ENCODE measurements around the gene AP5M1.
"Not testable (repeated sequence)": the region's sequence is repeated elsewhere in the genome, so short reads cannot be mapped to it uniquely, and the experiment has no call there.

The AP5M1 gene, protein sequence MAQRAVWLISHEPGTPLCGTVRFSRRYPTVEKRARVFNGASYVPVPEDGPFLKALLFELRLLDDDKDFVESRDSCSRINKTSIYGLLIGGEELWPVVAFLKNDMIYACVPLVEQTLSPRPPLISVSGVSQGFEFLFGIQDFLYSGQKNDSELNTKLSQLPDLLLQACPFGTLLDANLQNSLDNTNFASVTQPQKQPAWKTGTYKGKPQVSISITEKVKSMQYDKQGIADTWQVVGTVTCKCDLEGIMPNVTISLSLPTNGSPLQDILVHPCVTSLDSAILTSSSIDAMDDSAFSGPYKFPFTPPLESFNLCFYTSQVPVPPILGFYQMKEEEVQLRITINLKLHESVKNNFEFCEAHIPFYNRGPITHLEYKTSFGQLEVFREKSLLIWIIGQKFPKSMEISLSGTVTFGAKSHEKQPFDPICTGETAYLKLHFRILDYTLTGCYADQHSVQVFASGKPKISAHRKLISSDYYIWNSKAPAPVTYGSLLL

GRCh38 chr14:57268161-57269069, at the start of gene AP5M1, which contains the start of gene EXOC5:
TSS of gene AP5M1 (plus strand) at chr14:57268971. CDS start at chr14:57269315, 344 bp downstream.
TSS of gene EXOC5 (minus strand) at chr14:57268905. CDS start at chr14:57268648, 257 bp downstream.
- in situ Hi-C loops (cut with HindIII; ENCODE audit: low sequenced_read_pairs): no loop called here

DNA sequence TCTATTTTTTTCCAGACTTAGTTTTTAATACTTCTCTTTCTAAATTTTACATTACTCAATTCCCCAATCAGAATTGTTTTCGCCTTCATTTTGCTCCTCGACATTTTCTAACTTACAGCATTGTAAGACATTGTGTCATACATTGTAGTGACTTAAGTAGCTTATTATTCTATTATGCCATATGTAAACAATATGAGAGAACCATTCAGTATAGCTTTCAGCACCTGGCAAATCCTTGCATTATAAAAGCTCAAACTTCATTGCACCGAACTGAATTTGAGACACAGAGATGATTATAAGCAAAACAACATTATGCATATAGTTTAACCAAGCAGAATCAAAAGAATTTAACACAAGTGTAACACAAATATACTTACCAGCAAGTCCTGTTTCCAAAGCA, 46.8 kb upstream of the AP5M1 start:
- in situ Hi-C loops (cut with HindIII; ENCODE audit: low sequenced_read_pairs): no loop called here

- in situ Hi-C loops (cut with HindIII; ENCODE audit: low sequenced_read_pairs): no loop called here
Observed at GRCh38 chr14:57227083-57227482, 41.7 kb upstream of the AP5M1 start.

DNA sequence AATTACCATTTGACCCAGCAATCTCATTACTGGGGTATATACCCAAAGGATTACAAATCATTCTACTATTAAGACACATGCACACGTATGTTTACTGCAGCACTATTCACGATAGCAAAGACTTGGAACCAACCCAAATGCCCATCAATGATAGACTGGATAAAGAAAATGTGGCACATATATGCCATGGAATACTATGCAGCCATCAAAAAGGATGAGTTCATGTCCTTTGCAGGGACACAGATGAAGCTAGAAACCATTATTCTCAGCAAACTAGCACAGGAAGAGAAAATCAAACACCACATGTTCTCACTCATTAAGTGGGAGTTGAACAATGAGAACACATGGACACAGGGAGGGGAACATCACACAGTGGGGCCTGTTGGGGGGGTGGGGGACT, 40.5 kb upstream of the AP5M1 start:
- in situ Hi-C loops (cut with HindIII; ENCODE audit: low sequenced_read_pairs): not testable (repeated sequence)

GRCh38 chr14:57232006-57232405, 36.8 kb upstream of the AP5M1 start:
- in situ Hi-C loops (cut with HindIII; ENCODE audit: low sequenced_read_pairs): no loop called here

- in situ Hi-C loops (cut with HindIII; ENCODE audit: low sequenced_read_pairs): not testable (repeated sequence)
Observed at GRCh38 chr14:57240115-57240514, 28.7 kb upstream of the AP5M1 start.

- in situ Hi-C loops (cut with HindIII; ENCODE audit: low sequenced_read_pairs): no loop called here
Observed at GRCh38 chr14:57243320-57243719, 25.5 kb upstream of the AP5M1 start.

- in situ Hi-C loops (cut with HindIII; ENCODE audit: low sequenced_read_pairs): no loop called here
Observed at GRCh38 chr14:57244106-57244505, 24.7 kb upstream of the AP5M1 start.

- in situ Hi-C loops (cut with HindIII; ENCODE audit: low sequenced_read_pairs): no loop called here
Observed at GRCh38 chr14:57245941-57246340, 22.8 kb upstream of the AP5M1 start.

DNA sequence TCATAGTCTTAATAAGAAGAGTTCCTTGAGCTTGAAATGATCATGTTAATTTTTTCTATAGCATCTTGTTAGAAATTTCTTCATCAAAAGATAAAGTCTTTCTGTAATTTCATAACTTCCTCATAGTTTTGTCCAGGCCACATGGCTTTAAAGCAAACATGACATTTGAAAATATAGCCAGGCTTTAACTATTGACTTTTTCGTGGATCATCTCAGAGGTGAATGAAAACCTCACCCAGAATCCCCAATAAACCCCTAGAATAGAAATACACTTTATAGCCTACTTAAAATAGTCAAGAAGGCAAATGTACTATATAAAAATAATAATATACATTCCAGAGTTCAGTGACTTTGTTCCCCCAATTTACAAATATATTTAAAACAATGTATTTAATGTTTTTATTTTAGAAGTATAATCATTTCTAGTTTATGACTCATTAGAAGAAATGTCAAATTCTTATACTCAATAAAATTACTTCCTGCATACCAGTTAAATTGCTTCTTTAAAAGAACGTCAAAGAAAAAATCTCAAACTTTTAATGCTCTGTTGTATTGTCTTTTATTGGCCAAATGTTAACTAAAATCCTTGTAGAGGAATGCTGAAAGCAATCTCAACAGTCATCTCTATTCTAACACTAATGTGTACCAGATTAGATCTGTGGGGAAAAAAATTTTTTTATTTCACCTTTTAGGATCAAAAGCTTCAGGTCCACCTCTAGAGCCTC, 21.7 kb upstream of the AP5M1 start:
- in situ Hi-C loops (cut with HindIII; ENCODE audit: low sequenced_read_pairs): no loop called here

GRCh38 chr14:57254884-57255283, 13.9 kb upstream of the AP5M1 start:
- in situ Hi-C loops (cut with HindIII; ENCODE audit: low sequenced_read_pairs): no loop called here

DNA sequence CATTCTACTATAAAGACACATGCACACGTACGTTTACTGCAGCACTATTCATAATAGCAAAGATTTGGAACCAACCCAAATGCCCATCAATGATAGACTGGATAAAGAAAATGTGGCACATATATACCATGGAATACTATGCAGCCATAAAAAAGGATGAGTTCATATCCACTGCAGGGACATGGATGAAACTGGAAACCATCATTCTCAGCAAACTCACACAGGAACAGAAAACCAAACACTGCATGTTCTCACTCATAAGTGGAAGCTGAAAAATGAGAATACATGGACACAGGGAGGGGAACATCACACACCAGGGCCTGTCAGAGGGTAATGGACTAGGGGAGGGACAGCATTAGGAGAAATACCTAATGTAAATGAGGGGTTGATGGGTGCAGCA, 10.6 kb upstream of the AP5M1 start:
- in situ Hi-C loops (cut with HindIII; ENCODE audit: low sequenced_read_pairs): not testable (repeated sequence)

DNA sequence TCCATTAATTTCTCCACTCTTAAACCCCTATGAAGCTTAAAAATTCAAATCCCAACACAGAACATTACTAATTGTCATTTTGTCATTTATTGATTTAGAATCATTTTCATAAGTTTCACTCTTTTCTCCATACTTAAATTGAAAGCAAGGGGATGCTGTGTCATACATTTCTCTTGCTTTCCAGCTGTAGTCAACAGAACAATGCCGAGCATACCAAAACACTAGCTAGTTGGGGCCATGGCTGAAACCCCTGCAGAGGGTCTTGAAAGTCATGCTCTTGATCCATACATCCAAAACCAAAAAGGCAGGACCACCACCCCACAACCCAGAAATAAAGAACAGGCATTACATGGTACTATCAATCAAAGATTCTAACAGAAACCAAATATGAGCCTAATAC, 9.1 kb upstream of the AP5M1 start:
- in situ Hi-C loops (cut with HindIII; ENCODE audit: low sequenced_read_pairs): no loop called here

DNA sequence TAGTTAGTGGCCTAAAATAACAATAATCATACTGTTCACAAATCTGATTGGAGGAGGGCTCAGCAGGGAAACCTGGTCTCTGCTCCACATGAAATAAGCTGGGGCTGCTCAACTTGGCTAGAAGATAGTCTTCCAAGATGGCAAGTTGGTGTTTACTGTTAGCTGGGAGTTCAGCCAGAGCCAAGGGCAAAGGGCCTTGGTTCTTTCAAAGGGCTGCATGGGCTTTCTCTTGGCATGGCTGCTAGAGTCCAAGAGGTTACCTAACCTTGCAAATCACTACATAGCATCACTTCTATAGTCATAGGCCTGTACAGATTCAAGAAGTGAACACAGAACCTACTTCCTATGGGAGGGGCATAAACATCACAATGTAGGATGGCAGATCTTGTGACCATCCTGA, 7.2 kb upstream of the AP5M1 start:
- in situ Hi-C loops (cut with HindIII; ENCODE audit: low sequenced_read_pairs): no loop called here

DNA sequence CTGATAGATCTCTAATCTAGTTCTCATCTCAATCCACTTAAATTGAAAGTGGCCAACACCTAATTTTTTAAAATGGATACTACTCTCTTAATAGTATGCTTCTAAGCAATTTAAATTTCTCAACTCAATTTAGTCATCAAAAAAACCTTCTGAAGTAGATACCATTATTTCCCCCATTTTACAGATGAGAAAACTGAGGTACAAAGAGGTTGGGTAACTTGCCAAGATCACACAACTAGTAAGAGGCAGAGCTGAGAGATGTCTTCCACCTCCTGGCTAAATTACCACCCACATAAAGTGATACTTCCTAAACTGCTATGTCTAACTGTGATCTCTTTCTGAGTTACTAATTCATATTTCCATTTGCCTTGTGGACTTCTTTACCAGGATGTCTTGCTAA, 6.7 kb upstream of the AP5M1 start:
- in situ Hi-C loops (cut with HindIII; ENCODE audit: low sequenced_read_pairs): no loop called here

DNA sequence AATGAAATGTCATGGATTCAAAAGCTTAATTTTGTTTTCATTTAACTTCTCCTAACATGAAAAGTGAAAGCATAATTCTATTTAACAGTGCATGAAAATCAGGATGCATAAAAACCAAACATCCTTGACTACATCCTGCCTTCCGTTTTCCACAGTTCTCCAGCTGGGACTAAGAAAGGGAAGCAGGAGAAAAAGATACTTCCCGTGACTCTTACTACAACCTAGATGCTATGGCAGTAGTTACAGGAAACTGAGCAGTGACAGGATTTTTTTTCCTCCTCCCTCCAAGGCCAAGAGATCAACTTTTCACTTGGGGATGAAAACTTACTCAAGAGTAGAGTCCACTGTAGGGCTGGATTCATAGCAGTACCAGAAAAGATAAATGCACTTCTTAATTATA, 2.7 kb upstream of the AP5M1 start:
- in situ Hi-C loops (cut with HindIII; ENCODE audit: low sequenced_read_pairs): no loop called here

DNA sequence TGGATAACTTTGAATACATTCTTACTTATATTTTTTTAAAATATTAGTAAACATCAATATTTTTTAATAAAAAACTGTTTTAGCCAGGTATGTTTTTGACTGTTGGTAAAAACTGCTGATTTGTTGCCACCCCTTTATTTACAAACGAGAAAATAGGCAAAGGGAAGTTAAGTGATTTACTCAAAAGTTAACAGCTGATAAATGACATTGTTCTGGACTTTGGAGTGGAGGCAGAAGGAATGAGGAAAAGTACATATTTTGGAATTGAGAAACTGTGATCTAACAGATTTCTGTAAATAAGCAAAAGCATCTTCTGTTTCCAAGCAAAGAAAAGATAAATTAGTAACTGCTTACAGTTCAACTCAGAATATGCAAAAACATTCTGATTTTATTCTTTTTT, 4.5 kb downstream of the AP5M1 start:
- in situ Hi-C loops (cut with HindIII; ENCODE audit: low sequenced_read_pairs): no loop called here

GRCh38 chr14:57274551-57274950, 5.8 kb downstream of the AP5M1 start:
- in situ Hi-C loops (cut with HindIII; ENCODE audit: low sequenced_read_pairs): no loop called here

DNA sequence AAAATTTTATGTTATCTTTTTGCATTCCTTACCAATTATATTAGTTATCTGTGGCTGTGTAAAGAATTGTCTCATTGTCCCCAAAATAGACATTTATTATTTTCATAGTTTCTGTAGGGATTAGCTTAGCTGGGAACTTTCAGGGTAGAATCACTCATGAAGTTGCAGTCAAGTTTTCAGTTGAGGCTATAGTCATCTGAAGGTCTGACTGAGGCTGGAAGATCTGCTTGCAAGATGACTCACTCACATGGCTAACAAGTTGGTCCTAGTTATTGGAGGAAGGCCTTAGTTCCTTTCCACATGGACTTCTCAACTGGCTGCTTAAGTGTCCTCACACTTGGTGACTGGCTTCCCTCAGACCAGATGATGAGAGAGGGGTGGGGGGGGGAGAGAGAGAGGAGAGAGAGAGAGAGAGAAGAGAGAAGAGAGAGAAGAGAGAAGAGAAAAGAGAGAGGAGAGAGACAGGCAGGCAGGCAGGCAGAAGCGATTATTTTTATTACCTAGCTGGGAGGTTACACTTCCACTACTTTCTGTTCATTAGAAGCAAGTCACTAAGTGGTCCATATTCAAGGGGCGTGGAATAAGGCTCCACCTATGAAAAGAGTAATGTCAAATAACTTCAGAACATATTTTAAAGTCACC, 6.4 kb downstream of the AP5M1 start:
- in situ Hi-C loops (cut with HindIII; ENCODE audit: low sequenced_read_pairs): no loop called here

GRCh38 chr14:57277062-57277461, 8.3 kb downstream of the AP5M1 start:
- in situ Hi-C loops (cut with HindIII; ENCODE audit: low sequenced_read_pairs): no loop called here

GRCh38 chr14:57287745-57288144, 19.0 kb downstream of the AP5M1 start:
- in situ Hi-C loops (cut with HindIII; ENCODE audit: low sequenced_read_pairs): no loop called here
